Measurements from ENCODE around the gene SH3PXD2B.
"Not testable (repeated sequence)": the region's sequence is repeated elsewhere in the genome, so short reads cannot be mapped to it uniquely, and the experiment has no call there.

SH3PXD2B gene

GRCh38 chr5:172398645-172399044 lies 55.7 kb downstream of the SH3PXD2B start:
- not testable (repeated sequence) for DNase-seq

- DNase-seq = not testable (repeated sequence)
Measured at GRCh38 chr5:172396994-172397393, 57.3 kb downstream of the SH3PXD2B start.

DNA sequence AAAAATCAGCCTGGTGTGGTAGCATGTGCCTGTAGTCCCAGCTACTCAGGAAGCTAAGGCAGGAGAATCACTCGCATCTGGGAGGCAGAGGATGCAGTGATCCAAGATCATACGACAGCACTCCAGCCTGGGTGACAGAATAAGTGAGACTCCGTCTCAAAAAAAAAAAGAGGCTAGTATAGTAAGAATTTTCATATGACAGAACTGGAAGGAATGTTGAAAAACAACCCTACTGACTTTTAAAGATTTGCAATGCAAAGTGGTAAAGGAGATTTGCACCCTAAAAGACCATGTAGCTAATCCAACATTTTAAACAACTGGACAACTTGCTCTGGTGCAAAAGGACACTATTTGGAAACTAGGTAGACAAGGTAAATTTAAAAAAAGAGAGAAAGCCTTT lies 58.1 kb downstream of the SH3PXD2B start:
- DNase-seq = no peak

GRCh38 chr5:172395483-172395882 lies 58.8 kb downstream of the SH3PXD2B start:
- no peak for DNase-seq

DNA sequence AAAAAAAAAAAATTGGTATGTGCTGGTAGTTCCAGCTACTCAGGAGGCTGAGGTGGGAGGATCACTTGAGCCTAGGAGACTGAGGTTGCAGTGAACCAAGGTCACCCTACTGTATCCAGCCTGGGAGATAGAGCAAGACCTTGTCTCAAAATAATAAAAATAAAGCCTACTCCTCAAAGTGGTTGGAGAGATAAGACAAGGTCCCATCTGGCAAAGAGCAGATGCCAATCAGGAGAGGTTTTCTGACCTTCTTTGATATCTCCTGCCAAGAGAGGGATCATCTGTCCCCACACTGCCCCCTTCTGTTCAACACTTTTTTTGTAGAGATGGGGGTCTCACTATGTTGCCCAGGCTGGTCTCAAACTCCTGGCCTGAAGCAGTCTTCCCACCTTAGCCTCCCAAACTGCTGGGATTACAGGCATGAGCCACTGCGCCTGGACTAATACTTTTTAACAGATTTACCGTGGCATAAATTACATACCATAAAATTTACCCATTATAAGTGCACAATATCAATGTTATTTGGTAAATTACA lies 64.7 kb downstream of the SH3PXD2B start:
- DNase-seq = no peak

- no peak for DNase-seq
Measured at GRCh38 chr5:172388246-172388733, 66.0 kb downstream of the SH3PXD2B start.

- DNase-seq = no peak
Measured at GRCh38 chr5:172385707-172386106, 68.6 kb downstream of the SH3PXD2B start.

GRCh38 chr5:172385010-172385563 lies 69.2 kb downstream of the SH3PXD2B start:
- DNase-seq = no peak

GRCh38 chr5:172383191-172383802 lies 71.0 kb downstream of the SH3PXD2B start:
- DNase-seq = no peak

GRCh38 chr5:172380987-172381643 lies 73.2 kb downstream of the SH3PXD2B start:
- DNase-seq = no peak

- DNase-seq = no peak
Measured at GRCh38 chr5:172380301-172380986, 73.9 kb downstream of the SH3PXD2B start.

DNA sequence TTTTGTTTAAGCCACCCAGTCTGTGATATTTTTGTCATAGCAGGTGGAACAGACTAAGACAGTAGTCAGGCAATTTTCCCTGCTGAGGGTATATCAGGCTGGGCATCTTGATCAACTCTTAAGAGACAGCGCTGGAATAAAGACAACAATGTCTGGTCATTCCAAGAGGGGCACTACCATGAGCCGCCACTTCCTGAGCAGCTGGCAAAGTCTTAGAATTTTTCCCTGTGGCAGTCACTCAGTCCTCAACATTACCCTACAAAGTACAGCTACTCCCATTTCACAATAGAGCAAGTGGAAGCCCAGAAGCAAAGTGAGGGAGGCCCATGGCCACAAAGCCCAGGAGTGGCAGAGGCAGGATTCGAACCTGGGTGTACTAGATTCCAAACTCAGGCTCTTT lies 74.8 kb downstream of the SH3PXD2B start:
- DNase-seq = no peak

GRCh38 chr5:172377856-172378255 lies 76.5 kb downstream of the SH3PXD2B start:
- DNase-seq = no peak

DNA sequence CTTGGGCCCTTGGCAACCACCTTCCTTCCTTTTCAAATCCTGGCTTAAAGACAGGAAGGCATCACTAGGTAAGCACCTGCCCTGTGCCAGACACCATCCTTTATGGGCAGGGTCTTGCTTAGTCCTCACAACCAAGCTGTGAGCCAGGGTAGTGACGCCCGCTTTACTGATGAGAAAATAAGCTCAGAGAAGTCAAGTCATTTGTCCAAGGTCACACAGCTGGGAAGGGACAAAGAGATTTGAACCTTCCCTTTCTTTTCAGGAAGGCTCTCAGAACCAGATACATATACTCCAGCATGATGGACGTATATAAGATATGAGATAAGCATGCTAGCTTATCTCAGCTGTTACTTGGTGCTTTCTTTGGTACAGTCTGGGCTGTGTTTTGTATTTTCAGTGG lies 76.9 kb downstream of the SH3PXD2B start:
- DNase-seq = no peak

- no peak for DNase-seq
Measured at GRCh38 chr5:172374783-172375182, 79.5 kb downstream of the SH3PXD2B start.

- DNase-seq = no peak
Measured at GRCh38 chr5:172373680-172374079, 80.6 kb downstream of the SH3PXD2B start.

DNA sequence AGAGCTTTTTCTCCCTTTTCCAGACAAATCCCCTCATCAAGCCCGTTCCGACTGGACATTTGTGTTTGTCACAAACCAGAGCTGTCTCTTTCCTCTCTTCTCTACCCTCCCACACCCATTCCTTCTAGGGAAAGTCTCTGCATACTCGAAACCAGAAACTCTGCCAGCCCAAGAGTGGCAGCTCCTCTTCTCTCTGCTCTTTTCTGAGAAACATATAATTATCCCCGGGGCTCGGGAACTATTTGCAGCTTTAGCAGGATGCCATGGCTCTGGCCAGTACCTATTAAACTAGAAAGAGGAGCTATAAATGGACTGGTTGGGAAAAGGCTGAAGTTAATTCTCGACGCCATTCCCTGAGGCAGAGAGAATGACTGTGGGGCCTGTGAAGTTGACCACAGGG lies 82.6 kb downstream of the SH3PXD2B start:
- DNase-seq = no peak

DNA sequence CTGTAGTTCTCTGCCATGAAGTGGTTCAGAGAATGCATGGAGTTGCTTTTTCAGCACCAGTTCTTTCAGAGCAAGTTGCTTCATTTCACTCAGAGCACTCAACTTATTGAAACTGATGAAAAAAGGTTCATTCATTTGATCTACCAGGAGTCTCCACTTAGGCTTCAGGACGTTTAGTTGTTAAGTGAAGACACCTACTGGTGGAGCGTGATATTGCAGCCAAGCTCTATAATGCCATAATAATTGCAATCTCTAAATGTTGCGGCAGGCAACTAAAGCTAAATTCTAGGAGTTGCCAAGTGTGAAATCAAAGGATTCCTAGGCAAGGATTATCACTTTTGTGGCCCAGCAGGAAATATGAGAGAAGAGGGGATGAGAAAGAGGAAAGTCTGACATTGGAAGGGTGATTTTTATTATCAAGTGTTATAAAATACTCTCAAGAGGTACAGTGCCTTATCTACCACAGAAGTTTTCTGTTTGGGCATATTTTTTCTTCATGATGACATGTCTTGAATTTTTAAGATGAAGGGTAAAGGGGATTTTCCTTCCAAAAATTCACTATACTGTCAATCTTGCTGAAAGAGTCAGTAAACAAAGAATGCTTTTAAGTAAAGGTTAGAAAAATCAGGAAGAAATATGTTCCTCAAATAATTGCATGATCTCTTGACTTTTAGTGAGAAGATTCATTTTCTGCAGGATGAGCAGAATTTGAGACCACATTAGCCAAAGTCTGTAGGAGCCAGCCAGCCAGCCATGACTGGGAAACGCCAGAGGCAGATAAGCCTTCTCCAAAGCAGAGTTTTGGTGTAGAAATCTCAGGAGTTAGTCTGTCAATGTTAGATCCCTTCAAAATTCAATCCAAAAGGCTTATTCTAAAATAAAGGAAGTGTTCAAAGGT lies 83.4 kb downstream of the SH3PXD2B start:
- DNase-seq = no peak

DNA sequence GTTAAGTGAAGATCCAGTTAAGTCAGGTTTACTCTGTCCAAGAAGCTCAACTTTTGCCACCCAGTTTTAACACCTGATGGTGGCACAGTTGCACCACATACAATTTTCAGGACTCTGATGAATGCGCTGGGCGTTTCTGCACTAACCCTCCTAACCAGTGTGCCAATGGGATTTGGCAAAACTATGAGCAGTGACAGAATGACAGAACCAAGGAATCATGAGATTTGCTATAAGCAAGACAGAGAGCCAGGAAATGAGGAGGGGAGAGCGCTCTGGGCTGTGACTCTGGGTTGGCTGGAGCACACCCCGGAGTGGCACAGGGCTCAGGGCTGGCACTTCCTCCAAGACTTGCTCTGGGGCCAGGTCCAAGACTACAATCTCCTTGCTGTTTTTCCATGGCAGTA lies 84.1 kb downstream of the SH3PXD2B start:
- DNase-seq = no peak

- not testable (repeated sequence) for DNase-seq
Measured at GRCh38 chr5:172368699-172369098, 85.6 kb downstream of the SH3PXD2B start.

- no peak for DNase-seq
Measured at GRCh38 chr5:172365948-172366608, 88.2 kb downstream of the SH3PXD2B start.

- no peak for DNase-seq
Measured at GRCh38 chr5:172364773-172365172, 89.6 kb downstream of the SH3PXD2B start.

All from activated CD8-positive, alpha-beta memory T cell treated with anti-CD3 and anti-CD28 coated beads, Interleukin-2, amount 50 U/mL, for 4 hours (primary cell).